GM12878 (cell line): ENCODE measurements around the gene CDC14A. TPM values are rescaled to one million over a fixed set of nuclear protein-coding genes. Genes with fewer than 3 reads are reported as not detected.

ENCODE experiments used
- ATAC-seq: fragments of 200-7000 bp; cut with Tn5 transposase; 3 replicates; pipeline ENCODE4 v1.9.1; 2020; ENCODE audit warnings: mild to moderate bottlenecking, moderate library complexity
- BruUV-seq: library from RNA; stranded (reverse); fragments of 400-500 nt; replicated peaks from 2 replicates; lab custom pipeline; 2021; lab: Mats Ljungman, UMichigan
- CTCF ChIA-PET: fragments of 300-600 bp; sonication (Branson Sonifier 250); formaldehyde crosslinking; extraction: SDS; loops from one replicate; lab custom pipeline; 2021; ENCODE audit warnings: inconsistent platforms; lab: Yijun Ruan, JAX
- POLR2A ChIA-PET: fragments of 350-600 bp; formaldehyde crosslinking; extraction: SDS; loops from one replicate; lab custom pipeline; 2021; ENCODE audit warnings: inconsistent platforms; lab: Charles Lee
- RAD21 ChIA-PET: fragments of 300-600 bp; sonication (Branson Sonifier 250); formaldehyde crosslinking; loops from one replicate; lab custom pipeline; 2023; ENCODE audit warnings: antibody characterized with exemption; ENCODE audit not compliant: unreplicated experiment; lab: Charles Lee
- SMC1A ChIA-PET: fragments of 300-600 bp; sonication (Branson Sonifier 250); formaldehyde crosslinking; loops from one replicate; lab custom pipeline; 2023; ENCODE audit not compliant: unreplicated experiment, uncharacterized antibody; lab: Charles Lee
- DNase-seq: peaks from one replicate; pipeline ENCODE4 v3.0.0-alpha.2; 2011; ENCODE audit warnings: low read depth, low spot score
- FAIRE-seq: peaks from 3 replicates; lab custom pipeline; 2011; peaks lifted over from hg19 to GRCh38; lab: Jason Lieb, UNC
- H2AFZ ChIP-seq: 2 replicates; pipeline ENCODE4 v1.6.0; 2011; ENCODE audit warnings: low read depth, low read length, control low read depth; ENCODE audit not compliant: control insufficient read depth
- H3K27ac ChIP-seq: 2 replicates; pipeline ENCODE4 v1.5.1; 2011; ENCODE audit warnings: control low read depth; ENCODE audit not compliant: control insufficient read depth, insufficient read depth
- H3K27me3 ChIP-seq, 2 experiments: replicated peaks in 1 of 2; 2 replicates each; pipeline versions ENCODE4 v1.6.0 to v1.6.1; 2011; ENCODE audit warnings: low read length in 1 of 2; ENCODE audit not compliant: control insufficient read depth in 2 of 2, insufficient read depth in 2 of 2
- H3K36me3 ChIP-seq, 2 experiments: 2 replicates each; pipeline ENCODE4 v1.5.1; 2011; ENCODE audit warnings: low read length in 1 of 2; ENCODE audit not compliant: control insufficient read depth in 2 of 2, insufficient read depth in 2 of 2
- H3K4me1 ChIP-seq: 2 replicates; pipeline ENCODE4 v1.6.1; 2011; ENCODE audit warnings: mild to moderate bottlenecking, low read length, moderate library complexity, mixed read lengths; ENCODE audit not compliant: control insufficient read depth, insufficient read depth
- H3K4me2 ChIP-seq: 2 replicates; pipeline ENCODE4 v1.6.0; 2011; ENCODE audit warnings: control low read depth; ENCODE audit not compliant: control insufficient read depth, insufficient read depth
- H3K4me3 ChIP-seq: fragments of 200-600 bp; sonication (generic); 2 replicates; pipeline ENCODE4 v1.5.1; 2016
- H3K79me2 ChIP-seq: 2 replicates; pipeline ENCODE4 v1.6.0; 2011; ENCODE audit warnings: low read length; ENCODE audit not compliant: control insufficient read depth, insufficient read depth
- H3K9ac ChIP-seq: 2 replicates; pipeline ENCODE4 v1.8.0; 2011; ENCODE audit warnings: low read length, control low read depth, mixed read lengths; ENCODE audit not compliant: control insufficient read depth, insufficient read depth
- H3K9me3 ChIP-seq: replicated peaks from 3 replicates; pipeline ENCODE4 v1.5.1; 2011; ENCODE audit warnings: mild to moderate bottlenecking, low read length; ENCODE audit not compliant: control insufficient read depth, insufficient read depth
- H4K20me1 ChIP-seq: 2 replicates; pipeline ENCODE4 v1.6.0; 2011; ENCODE audit not compliant: control insufficient read depth, insufficient read depth
- BACH1 ChIP-seq: fragments of 450-650 bp; IDR thresholded peaks from 2 replicates; pipeline ENCODE4 v1.6.1; 2017; ENCODE audit warnings: mild to moderate bottlenecking, borderline replicate concordance
- GABPA ChIP-seq: IDR thresholded peaks from 2 replicates; pipeline ENCODE4 v1.6.1; 2014; ENCODE audit warnings: antibody characterized with exemption, low read depth, mild to moderate bottlenecking, inconsistent platforms
- GATAD2B ChIP-seq: fragments of 450-650 bp; conservative IDR thresholded peaks from 2 replicates; pipeline ENCODE4 v1.6.1; 2017; ENCODE audit warnings: low read depth, mild to moderate bottlenecking, moderate library complexity
- MTA2 ChIP-seq: fragments of 450-650 bp; IDR thresholded peaks from 2 replicates; pipeline ENCODE4 v1.6.1; 2016; ENCODE audit warnings: low read depth, mild to moderate bottlenecking, moderate library complexity
- MYB ChIP-seq: fragments of 150-350 bp; IDR thresholded peaks from 2 replicates; pipeline ENCODE4 v1.6.1; 2014; ENCODE audit warnings: mild to moderate bottlenecking, low read depth, low read length, borderline replicate concordance
- SP1 ChIP-seq: IDR thresholded peaks from one replicate; pipeline ENCODE4 v1.6.1; 2011; ENCODE audit warnings: low read depth, low read length
- TARDBP ChIP-seq: IDR thresholded peaks from 2 replicates; pipeline ENCODE4 v1.6.1; 2016; ENCODE audit warnings: borderline replicate concordance
- TCF7 ChIP-seq: IDR thresholded peaks from 2 replicates; pipeline ENCODE4 v1.6.1; 2014; ENCODE audit warnings: antibody characterized with exemption, borderline replicate concordance
- ZNF622 ChIP-seq: fragments of 450-650 bp; IDR thresholded peaks from 2 replicates; pipeline ENCODE4 v1.6.1; 2017; ENCODE audit warnings: mild to moderate bottlenecking, inconsistent platforms
- WGBS: methylation state at CpG from one replicate; pipeline ENCODE4 v1.1.6; 2016; ENCODE audit warnings: low lambda C conversion rate; ENCODE audit not compliant: insufficient replicate concordance, insufficient coverage; ENCODE audit errors: missing lambda C conversion rate; 5-methylcytosine and 5-hydroxymethylcytosine counted together
- in situ Hi-C: fragments of 300-500 bp; cut with MboI; formaldehyde crosslinking; loops from 9 replicates; pipeline ENCODE4 v1.14.3; 2018; ENCODE audit warnings: mixed read lengths
- intact Hi-C: fragments of 100-400 bp; cut with micrococcal nuclease; formaldehyde crosslinking; loops from one replicate; pipeline ENCODE4 v1.14.2; 2022; ENCODE audit not compliant: unreplicated experiment
- polyA plus RNA-seq, 11 experiments: library from polyadenylated mRNA; depleted of rRNA in 4 of 11; unstranded in 6 of 11; stranded (reverse) in 5 of 11; fragments of >200 nt; fragmentation: Nextera tagmentation in 4 of 11; fragmentation: Illumina TruSeq in 1 of 11; extraction: Ambion mirVana in 4 of 11; extraction: Trizol in 1 of 11; gene quantifications; 1 replicate in 1 of 11; 2 replicates in 10 of 11; pipeline versions ENCODE4 v1.2.1 to v1.2.3, GENCODE V29; 2011 to 2016; ENCODE audit warnings: inconsistent platforms in 2 of 11, missing spikeins in 2 of 11, low read depth in 1 of 11
- total RNA-seq, 4 experiments: library from RNA; depleted of rRNA in 3 of 4; stranded (reverse); fragments of >200 nt in 3 of 4; fragmentation: Illumina TruSeq in 1 of 4; extraction: Trizol in 1 of 4; gene quantifications; 2 replicates each; pipeline versions ENCODE4 v1.2.1 to v1.2.3, GENCODE V29; 2013 to 2021
- TF ChIP-seq, protein P1 (sequence below): fragments of 450-650 bp; IDR thresholded peaks from 2 replicates; pipeline ENCODE4 v1.6.1; 2016; ENCODE audit warnings: mild to moderate bottlenecking
- TF ChIP-seq, protein P2 (sequence below): fragments of 450-650 bp; IDR thresholded peaks from 2 replicates; pipeline ENCODE4 v1.6.1; 2016; ENCODE audit warnings: mild to moderate bottlenecking
- TF ChIP-seq, protein P3 (sequence below): IDR thresholded peaks from 2 replicates; pipeline ENCODE4 v1.6.1; 2011; ENCODE audit warnings: mild to moderate bottlenecking, low read depth, low read length, moderate library complexity; ENCODE audit not compliant: insufficient replicate concordance
- TF ChIP-seq, protein P4 (sequence below): fragments of 450-650 bp; IDR thresholded peaks from 2 replicates; pipeline ENCODE4 v1.6.1; 2017; ENCODE audit warnings: mild to moderate bottlenecking, moderate library complexity

The CDC14A gene
- total and polyA plus RNA-seq, 10 of the 15 experiments (the other 5 are each of a cell fraction or from before 2014, with no cell fraction given) = 1.5 to 7.1 (median 5.5) TPM

DNA sequence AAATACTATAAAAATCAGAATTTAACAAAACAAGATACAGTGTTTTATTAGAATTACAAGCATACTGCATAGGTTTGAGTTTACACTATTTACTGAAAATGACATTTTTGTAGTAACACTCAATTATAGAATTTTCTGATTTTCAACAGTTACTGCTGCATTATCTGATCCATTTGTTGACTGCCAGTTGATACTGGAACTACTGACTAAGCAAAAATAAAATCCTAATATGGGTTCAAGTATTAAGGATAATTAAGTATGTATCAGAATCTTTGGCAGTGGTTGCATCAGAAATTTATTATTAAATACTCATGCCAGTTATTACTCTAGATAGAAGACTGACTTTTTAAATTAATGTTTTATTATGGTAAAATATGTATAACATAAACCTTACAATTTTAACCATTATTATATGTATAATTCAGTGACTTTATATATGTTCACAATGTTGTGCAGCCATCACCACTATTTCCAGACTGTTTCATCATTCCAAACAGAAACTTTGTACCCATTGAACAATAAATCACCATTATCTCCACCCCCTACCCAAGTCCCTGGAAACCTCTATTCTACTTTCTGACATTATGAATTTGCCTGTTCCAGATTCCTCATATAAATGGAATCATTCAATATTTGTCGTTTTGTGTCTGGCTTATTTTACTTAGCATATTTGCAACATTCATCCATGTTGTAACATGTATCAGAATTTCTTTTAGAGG, 127.5 kb downstream of the CDC14A start (continued):
- TF ChIP-seq, protein P1, sequence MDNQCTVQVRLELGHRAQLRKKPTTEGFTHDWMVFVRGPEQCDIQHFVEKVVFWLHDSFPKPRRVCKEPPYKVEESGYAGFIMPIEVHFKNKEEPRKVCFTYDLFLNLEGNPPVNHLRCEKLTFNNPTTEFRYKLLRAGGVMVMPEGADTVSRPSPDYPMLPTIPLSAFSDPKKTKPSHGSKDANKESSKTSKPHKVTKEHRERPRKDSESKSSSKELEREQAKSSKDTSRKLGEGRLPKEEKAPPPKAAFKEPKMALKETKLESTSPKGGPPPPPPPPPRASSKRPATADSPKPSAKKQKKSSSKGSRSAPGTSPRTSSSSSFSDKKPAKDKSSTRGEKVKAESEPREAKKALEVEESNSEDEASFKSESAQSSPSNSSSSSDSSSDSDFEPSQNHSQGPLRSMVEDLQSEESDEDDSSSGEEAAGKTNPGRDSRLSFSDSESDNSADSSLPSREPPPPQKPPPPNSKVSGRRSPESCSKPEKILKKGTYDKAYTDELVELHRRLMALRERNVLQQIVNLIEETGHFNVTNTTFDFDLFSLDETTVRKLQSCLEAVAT = no peak
- no peak for TF ChIP-seq GABPA
- TF ChIP-seq MTA2 = no peak

DNA sequence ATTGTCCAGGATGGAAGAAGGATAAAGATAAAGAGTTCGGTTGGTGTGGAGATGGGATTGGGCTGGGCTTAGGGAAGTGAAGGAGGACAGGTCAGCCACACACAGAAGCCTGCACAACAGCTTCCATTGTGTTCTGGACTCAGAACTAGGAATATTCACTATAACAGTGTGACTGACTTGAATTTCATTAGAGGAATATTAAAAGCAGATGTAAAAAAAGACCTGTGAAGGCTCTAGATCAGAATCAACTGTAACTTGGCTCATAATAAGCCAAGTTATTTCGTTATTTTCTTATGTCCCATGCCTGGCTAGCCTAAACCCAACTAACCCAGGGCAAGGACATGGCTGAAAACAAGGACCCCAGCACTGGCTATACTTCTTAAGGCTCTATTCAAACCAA, 129.0 kb downstream of the CDC14A start:
- intact Hi-C loops (no loop called here), in situ Hi-C loops (no loop called here)
- Histone ChIP-seq H3K36me3 (no peaks in the 10 kb centered on the region), H3K4me2 (no peak overlapping the region), H2AFZ (no peak overlapping the region), H3K9ac (no peak overlapping the region), H3K4me1 (no peaks in the 10 kb centered on the region), H3K9me3 (no peaks in the 10 kb centered on the region), H3K27ac (no peak overlapping the region), H4K20me1 (no peaks in the 10 kb centered on the region), H3K4me3 (no peak overlapping the region), H3K27me3 (no peaks in the 10 kb centered on the region), H3K79me2 (no peaks in the 10 kb centered on the region)
- SMC1A ChIA-PET = interaction anchor here (0.6 to 0.9 kb wide), 2 partner anchors 9 to 565 kb away, joined by 3 to 4 read pairs; no protein-coding TSS in a partner anchor
- POLR2A ChIA-PET = no interaction called here
- BruUV-seq = no TSS peak
- no peak for DNase-seq
- ATAC-seq = no peak
- RAD21 ChIA-PET = no interaction called here
- FAIRE-seq = no peak
- WGBS = 75% methylated on average over 2 of the region's 2 CpGs
- CTCF ChIA-PET = interaction anchor here (0.7 to 1.6 kb wide), 2 partner anchors 18 to 22 kb away, joined by 3 read pairs; no protein-coding TSS in a partner anchor
- TF ChIP-seq BACH1 = no peak
- TF ChIP-seq MTA2 = no peak
- TF ChIP-seq, protein P2, sequence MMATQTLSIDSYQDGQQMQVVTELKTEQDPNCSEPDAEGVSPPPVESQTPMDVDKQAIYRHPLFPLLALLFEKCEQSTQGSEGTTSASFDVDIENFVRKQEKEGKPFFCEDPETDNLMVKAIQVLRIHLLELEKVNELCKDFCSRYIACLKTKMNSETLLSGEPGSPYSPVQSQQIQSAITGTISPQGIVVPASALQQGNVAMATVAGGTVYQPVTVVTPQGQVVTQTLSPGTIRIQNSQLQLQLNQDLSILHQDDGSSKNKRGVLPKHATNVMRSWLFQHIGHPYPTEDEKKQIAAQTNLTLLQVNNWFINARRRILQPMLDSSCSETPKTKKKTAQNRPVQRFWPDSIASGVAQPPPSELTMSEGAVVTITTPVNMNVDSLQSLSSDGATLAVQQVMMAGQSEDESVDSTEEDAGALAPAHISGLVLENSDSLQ = no peak
- TF ChIP-seq, protein P3, sequence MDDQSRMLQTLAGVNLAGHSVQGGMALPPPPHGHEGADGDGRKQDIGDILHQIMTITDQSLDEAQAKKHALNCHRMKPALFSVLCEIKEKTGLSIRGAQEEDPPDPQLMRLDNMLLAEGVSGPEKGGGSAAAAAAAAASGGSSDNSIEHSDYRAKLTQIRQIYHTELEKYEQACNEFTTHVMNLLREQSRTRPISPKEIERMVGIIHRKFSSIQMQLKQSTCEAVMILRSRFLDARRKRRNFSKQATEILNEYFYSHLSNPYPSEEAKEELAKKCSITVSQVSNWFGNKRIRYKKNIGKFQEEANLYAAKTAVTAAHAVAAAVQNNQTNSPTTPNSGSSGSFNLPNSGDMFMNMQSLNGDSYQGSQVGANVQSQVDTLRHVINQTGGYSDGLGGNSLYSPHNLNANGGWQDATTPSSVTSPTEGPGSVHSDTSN = no peak
- no peak for TF ChIP-seq SP1
- no peak for TF ChIP-seq TCF7
- TF ChIP-seq TARDBP = no peak
- TF ChIP-seq GATAD2B = no peak
- TF ChIP-seq ZNF622 = no peak
- no peak for TF ChIP-seq MYB
- TF ChIP-seq, protein P4, sequence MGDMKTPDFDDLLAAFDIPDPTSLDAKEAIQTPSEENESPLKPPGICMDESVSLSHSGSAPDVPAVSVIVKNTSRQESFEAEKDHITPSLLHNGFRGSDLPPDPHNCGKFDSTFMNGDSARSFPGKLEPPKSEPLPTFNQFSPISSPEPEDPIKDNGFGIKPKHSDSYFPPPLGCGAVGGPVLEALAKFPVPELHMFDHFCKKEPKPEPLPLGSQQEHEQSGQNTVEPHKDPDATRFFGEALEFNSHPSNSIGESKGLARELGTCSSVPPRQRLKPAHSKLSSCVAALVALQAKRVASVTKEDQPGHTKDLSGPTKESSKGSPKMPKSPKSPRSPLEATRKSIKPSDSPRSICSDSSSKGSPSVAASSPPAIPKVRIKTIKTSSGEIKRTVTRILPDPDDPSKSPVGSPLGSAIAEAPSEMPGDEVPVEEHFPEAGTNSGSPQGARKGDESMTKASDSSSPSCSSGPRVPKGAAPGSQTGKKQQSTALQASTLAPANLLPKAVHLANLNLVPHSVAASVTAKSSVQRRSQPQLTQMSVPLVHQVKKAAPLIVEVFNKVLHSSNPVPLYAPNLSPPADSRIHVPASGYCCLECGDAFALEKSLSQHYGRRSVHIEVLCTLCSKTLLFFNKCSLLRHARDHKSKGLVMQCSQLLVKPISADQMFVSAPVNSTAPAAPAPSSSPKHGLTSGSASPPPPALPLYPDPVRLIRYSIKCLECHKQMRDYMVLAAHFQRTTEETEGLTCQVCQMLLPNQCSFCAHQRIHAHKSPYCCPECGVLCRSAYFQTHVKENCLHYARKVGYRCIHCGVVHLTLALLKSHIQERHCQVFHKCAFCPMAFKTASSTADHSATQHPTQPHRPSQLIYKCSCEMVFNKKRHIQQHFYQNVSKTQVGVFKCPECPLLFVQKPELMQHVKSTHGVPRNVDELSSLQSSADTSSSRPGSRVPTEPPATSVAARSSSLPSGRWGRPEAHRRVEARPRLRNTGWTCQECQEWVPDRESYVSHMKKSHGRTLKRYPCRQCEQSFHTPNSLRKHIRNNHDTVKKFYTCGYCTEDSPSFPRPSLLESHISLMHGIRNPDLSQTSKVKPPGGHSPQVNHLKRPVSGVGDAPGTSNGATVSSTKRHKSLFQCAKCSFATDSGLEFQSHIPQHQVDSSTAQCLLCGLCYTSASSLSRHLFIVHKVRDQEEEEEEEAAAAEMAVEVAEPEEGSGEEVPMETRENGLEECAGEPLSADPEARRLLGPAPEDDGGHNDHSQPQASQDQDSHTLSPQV = no peak
